ENCODE measurements around the gene KLKB1. TPM values are rescaled to one million over a fixed set of nuclear protein-coding genes. Genes with fewer than 3 reads are reported as not detected.

The KLKB1 gene
- total RNA-seq, 1 experiment from 2014 or later, result 0.10 TPM

GRCh38 chr4:186234367-186234766 lies 7.1 kb downstream of the KLKB1 start:
- BruUV-seq (replicated peaks), result no TSS peak
- RAD21 ChIA-PET (ENCODE audit: low non-redundant PET in 1 of 2, low total read pairs in 2 of 2, uncharacterized antibody in 2 of 2, unreplicated experiment in 2 of 2), result no interaction called here
- Histone ChIP-seq H3K9me3 (ENCODE audit: control insufficient read depth in 1 of 2, insufficient read depth in 1 of 2, low read depth in 1 of 2, low read length in 2 of 2) (no peaks in the 10 kb centered on the region), H3K4me2 (ENCODE audit: low read length) (no peak overlapping the region), H3K36me3 (ENCODE audit: control insufficient read depth in 1 of 2, insufficient read depth in 2 of 2, low read length in 2 of 2) (no peaks in the 10 kb centered on the region), H3K79me2 (ENCODE audit: insufficient read depth, low read length) (no peaks in the 10 kb centered on the region), H4K20me1 (ENCODE audit: insufficient read depth) (no peaks in the 10 kb centered on the region), H3K9me2 (ENCODE audit: insufficient read depth) (no peaks in the 10 kb centered on the region), H3K4me3 (replicated peaks in 1 of 2; ENCODE audit: low read depth in 1 of 2, low read length in 2 of 2) (no peak overlapping the region), H2AFZ (ENCODE audit: low read depth, low read length, poor library complexity, severe bottlenecking) (no peak overlapping the region), H3K4me1 (ENCODE audit: control insufficient read depth in 1 of 2, insufficient read depth in 2 of 2, low read length in 2 of 2) (no peaks in the 10 kb centered on the region), H3K27ac (ENCODE audit: low read depth, low read length) (no peak overlapping the region), H3K27me3 (ENCODE audit: insufficient read depth, low read length) (no peaks in the 10 kb centered on the region), H3K9ac (ENCODE audit: low read length) (no peak overlapping the region)
- ATAC-seq, result no peak
- no peak for DNase-seq (ENCODE audit: low read depth, low spot score)
- CTCF ChIA-PET, result no interaction called here
- TF ChIP-seq EGR1 (IDR thresholded peaks at IDR 0.05; ENCODE audit: low read depth) (no peak), POLR2A (IDR thresholded peaks at IDR 0.05; ENCODE audit: borderline replicate concordance, extremely low read depth, insufficient read depth, insufficient read length) (no peak), FOSL1 (IDR thresholded peaks at IDR 0.05; ENCODE audit: low read depth) (no peak), POLR2AphosphoS5 (IDR thresholded peaks at IDR 0.05; ENCODE audit: low read depth, low read length) (no peak), EZH2 (IDR thresholded peaks at IDR 0.05) (no peak), ZNF274 (IDR thresholded peaks at IDR 0.05; ENCODE audit: low read depth, low read length) (no peak), SRF (IDR thresholded peaks at IDR 0.05; ENCODE audit: low read depth) (no peak), ELF1 (IDR thresholded peaks at IDR 0.05; ENCODE audit: borderline replicate concordance, low read depth) (no peak), CBX3 (IDR thresholded peaks at IDR 0.05; ENCODE audit: low read depth) (no peak), MAX (IDR thresholded peaks at IDR 0.05) (no peak), TCF7L2 (IDR thresholded peaks at IDR 0.05; ENCODE audit: borderline replicate concordance, extremely low read depth, insufficient read depth, insufficient read length) (no peak), REST (IDR thresholded peaks at IDR 0.05; ENCODE audit: low read depth) (no peak), ZBTB33 (IDR thresholded peaks at IDR 0.05; ENCODE audit: extremely low read depth, insufficient replicate concordance, low read length) (no peak), RAD21 (IDR thresholded peaks at IDR 0.05; ENCODE audit: low read depth) (no peak), EZH2phosphoT487 (IDR thresholded peaks at IDR 0.05; ENCODE audit: borderline replicate concordance) (no peak), YY1 (IDR thresholded peaks at IDR 0.05; ENCODE audit: extremely low read depth, insufficient replicate concordance, low read depth, low read length) (no peak), SIN3A (IDR thresholded peaks at IDR 0.05; ENCODE audit: low read depth) (no peak), CTCF (IDR thresholded peaks at IDR 0.05 in 2 of 3, conservative IDR thresholded peaks at IDR 0.05 in 1 of 3; ENCODE audit: borderline replicate concordance in 1 of 3, insufficient read depth in 1 of 3, low read depth in 2 of 3, low read length in 2 of 3) (no peak), CEBPB (IDR thresholded peaks at IDR 0.05; ENCODE audit: low read depth) (no peak)
- POLR2A ChIA-PET, result no interaction called here
- intact Hi-C loops (cut with micrococcal nuclease), result no loop called here

All from HCT116 (cell line).